Ovary (tissue), 9 donors: ENCODE data around the gene DUT. TPM values are rescaled to one million over a fixed set of nuclear protein-coding genes. Genes with fewer than 3 reads are reported as not detected.

Experiments
- DNase-seq, 5 donors: peaks; one replicate each; pipeline ENCODE4 v3.0.0-alpha.2; 2019 to 2020
- H3K27ac ChIP-seq, 2 donors: fragments of 200-600 bp; one replicate each; pipeline versions ENCODE4 v1.5.1 to v1.8.0; 2019 to 2022
- H3K27me3 ChIP-seq: fragments of 200-600 bp; one replicate; pipeline ENCODE4 v1.8.0; 2022
- H3K36me3 ChIP-seq: fragments of 200-600 bp; sonication (generic); one replicate; pipeline ENCODE4 v1.5.1; 2019
- H3K4me1 ChIP-seq: one replicate; pipeline ENCODE4 v1.8.1; 2013; ENCODE audit warnings: mild to moderate bottlenecking, moderate library complexity; ENCODE audit not compliant: insufficient read depth
- H3K4me3 ChIP-seq: fragments of 200-600 bp; sonication (generic); one replicate; pipeline ENCODE4 v1.5.1; 2017
- H3K9me3 ChIP-seq, 2 donors: fragments of 200-600 bp in 1 of 2; sonication (generic) in 1 of 2; one replicate each; pipeline versions ENCODE4 v1.5.1 to v1.8.1; 2013 to 2019; ENCODE audit warnings: mild to moderate bottlenecking in 1 of 2, moderate library complexity in 1 of 2
- EP300 ChIP-seq: sonication (generic); formaldehyde crosslinking; IDR thresholded peaks from one replicate; pipeline ENCODE4 v1.6.1; 2017; ENCODE audit warnings: antibody characterized with exemption
- POLR2A ChIP-seq: fragments of 450-650 bp; IDR thresholded peaks from one replicate; pipeline ENCODE4 v1.6.1; 2017; ENCODE audit warnings: antibody characterized with exemption, mild to moderate bottlenecking, moderate library complexity
- WGBS, 3 donors: extraction: QIAGEN DNeasy Blood & Tissue Kit in 1 of 3; methylation state at CpG; one replicate each; pipeline versions ENCODE4 v1.1.5 to v1.1.7; 2013 to 2017; 5-methylcytosine and 5-hydroxymethylcytosine counted together
- intact Hi-C, 4 donors: fragments of 100-400 bp; cut with DNase I; formaldehyde crosslinking; loops; one replicate each; pipeline versions ENCODE4 v1.11.0 to v1.15.1; 2022 to 2023
- polyA plus RNA-seq, 2 donors: library from polyadenylated mRNA; stranded (reverse); fragments of 200-250 nt in 1 of 2; fragments of 350-450 nt in 1 of 2; fragmentation: Illumina TruSeq in 1 of 2; extraction: RNeasy Lipid Tissue Mini Kit (QIAGEN cat#74804) in 1 of 2; gene quantifications; one replicate each; pipeline ENCODE4 v1.2.3, GENCODE V29; 2013 to 2014
- total RNA-seq, 7 donors: library from RNA; depleted of rRNA in 2 of 7; stranded (reverse); fragments of >200 nt in 2 of 7; fragmentation: NEBNext Ultra II Directional in 3 of 7; extraction: Animal tissue kit (Norgen Biotek cat#: 25700) in 3 of 7; gene quantifications; one replicate each; pipeline versions ENCODE4 v1.1.0 to v1.2.4, GENCODE V29; 2016 to 2023
- TF ChIP-seq, protein P1 (sequence below), 3 donors: fragments of 450-650 bp in 2 of 3; fragments of 200-600 bp in 1 of 3; IDR thresholded peaks; one replicate each; pipeline versions ENCODE4 v1.5.1 to v1.8.0; 2016 to 2022; ENCODE audit warnings: antibody characterized with exemption in 3 of 3, mild to moderate bottlenecking in 1 of 3
- donor health status: DM: no; HTN: no; CAD: no; lungs with moderate emphysema.
- donor health status: DM: no; HTN: no; CAD: no.
- donor health status: Bipolar disorder and iron deficiency.
- donor health status: DM: yes; HTN: yes; CAD: no.
- donor health status: DM: no; HTN: no; CAD: no.
- donor health status: DM: yes; HTN: yes; CAD: no.

The DUT gene
- total and polyA plus RNA-seq, 9 donors, result 63.1 to 131 (median 84.1) TPM

DNA sequence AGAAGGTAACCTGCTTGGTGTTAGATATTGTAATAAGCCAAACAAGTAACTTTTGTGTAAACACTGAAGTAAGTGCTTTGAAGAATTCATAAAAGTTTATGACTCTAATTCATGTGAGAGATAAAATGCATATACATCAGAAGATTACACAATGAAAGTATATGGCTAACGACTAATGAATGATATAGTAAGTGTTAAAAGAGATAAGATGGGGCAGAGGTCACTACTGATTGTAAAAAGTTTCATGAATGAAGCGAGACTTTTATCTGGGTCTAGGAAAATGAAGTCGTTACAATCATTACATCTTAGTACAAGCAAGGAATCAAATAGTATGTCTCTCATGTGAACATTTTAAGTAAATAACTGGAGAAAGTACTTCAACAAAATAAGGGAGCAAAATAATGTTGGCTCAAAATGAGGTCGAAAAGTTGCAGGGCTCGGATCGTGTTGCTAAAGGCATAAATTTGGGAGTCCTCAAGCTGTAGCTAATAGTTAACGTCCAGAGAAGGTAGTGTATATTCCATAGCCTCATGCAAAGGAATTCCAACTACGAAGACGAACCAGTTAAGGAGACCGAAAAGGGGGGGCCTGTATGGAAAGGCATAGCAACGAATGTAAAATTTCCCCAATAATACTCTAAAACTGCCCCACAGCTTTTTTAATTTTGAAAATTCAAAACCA, 984 bp upstream of the DUT start:
- Histone ChIP-seq H3K4me3 (peak overlapping the region; percentile 80), H3K9me3 (no peaks in the 10 kb centered on the region), H3K4me1 (peaks cover 4% of the 10 kb centered on the region), H3K27me3 (no peaks in the 10 kb centered on the region), H3K27ac (peak overlapping the region; percentile 94 to 96), H3K36me3 (no peaks in the 10 kb centered on the region)
- intact Hi-C loops, result no loop called here
- TF ChIP-seq, protein P1, sequence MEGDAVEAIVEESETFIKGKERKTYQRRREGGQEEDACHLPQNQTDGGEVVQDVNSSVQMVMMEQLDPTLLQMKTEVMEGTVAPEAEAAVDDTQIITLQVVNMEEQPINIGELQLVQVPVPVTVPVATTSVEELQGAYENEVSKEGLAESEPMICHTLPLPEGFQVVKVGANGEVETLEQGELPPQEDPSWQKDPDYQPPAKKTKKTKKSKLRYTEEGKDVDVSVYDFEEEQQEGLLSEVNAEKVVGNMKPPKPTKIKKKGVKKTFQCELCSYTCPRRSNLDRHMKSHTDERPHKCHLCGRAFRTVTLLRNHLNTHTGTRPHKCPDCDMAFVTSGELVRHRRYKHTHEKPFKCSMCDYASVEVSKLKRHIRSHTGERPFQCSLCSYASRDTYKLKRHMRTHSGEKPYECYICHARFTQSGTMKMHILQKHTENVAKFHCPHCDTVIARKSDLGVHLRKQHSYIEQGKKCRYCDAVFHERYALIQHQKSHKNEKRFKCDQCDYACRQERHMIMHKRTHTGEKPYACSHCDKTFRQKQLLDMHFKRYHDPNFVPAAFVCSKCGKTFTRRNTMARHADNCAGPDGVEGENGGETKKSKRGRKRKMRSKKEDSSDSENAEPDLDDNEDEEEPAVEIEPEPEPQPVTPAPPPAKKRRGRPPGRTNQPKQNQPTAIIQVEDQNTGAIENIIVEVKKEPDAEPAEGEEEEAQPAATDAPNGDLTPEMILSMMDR (IDR thresholded peaks at IDR 0.05), result no peak
- TF ChIP-seq EP300 (no peak), POLR2A (no peak)
- DNase-seq, result no peak
- 8 to 11% (median 9%) methylated on average over 11 of the region's 11 CpGs for WGBS, 3 donors

DNA sequence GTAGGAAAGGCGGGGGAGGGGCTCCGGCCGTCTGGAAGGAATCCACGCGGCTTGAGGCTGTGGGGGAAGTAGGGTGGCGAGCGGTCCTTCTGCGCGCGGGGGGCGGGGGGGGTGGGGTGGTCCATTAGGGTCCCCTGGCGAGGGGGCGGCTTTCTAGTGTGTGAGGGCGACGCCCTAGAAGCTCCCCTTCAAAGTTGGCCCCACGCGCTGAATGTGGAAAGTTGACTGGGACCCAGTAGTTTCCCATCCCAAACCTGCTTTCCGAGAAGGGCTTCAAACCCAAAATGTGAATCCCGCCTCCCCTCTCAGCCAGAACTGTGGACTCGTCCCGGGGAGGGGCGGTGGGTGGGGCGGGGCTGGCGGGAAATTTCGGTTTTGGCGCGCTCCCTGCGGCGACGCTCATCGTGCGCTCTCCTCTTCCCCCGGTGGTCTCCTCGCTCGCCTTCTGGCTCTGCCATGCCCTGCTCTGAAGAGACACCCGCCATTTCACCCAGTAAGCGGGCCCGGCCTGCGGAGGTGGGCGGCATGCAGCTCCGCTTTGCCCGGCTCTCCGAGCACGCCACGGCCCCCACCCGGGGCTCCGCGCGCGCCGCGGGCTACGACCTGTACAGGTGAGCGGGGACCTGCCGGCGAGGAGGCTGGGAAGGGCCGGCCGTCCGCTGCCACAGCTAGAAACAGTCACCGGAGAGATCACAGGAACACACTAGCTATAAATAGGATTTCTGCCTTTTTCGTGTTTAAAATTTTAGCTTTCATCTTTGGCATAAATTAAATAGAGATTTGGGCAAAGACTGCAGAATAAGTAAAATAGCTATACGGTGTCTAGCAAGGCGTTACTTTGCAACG, 790 bp downstream of the DUT start:
- DNase-seq, result peak in 4 of 5 donors; percentile 84 to 89 (median 84)
- Histone ChIP-seq H3K4me3 (peak overlapping the region; percentile 80), H3K4me1 (peaks cover 4% of the 10 kb centered on the region), H3K27me3 (no peaks in the 10 kb centered on the region), H3K36me3 (no peaks in the 10 kb centered on the region), H3K9me3 (no peaks in the 10 kb centered on the region), H3K27ac (peak overlapping the region; percentile 94 to 96)
- WGBS, 3 donors, result 1% methylated on average over 58 to 64 of the region's 64 CpGs
- no peak for TF ChIP-seq EP300
- TF ChIP-seq POLR2A, result no peak
- TF ChIP-seq, protein P1 (IDR thresholded peaks at IDR 0.05), result no peak
- intact Hi-C loops, result no loop called here

DNA sequence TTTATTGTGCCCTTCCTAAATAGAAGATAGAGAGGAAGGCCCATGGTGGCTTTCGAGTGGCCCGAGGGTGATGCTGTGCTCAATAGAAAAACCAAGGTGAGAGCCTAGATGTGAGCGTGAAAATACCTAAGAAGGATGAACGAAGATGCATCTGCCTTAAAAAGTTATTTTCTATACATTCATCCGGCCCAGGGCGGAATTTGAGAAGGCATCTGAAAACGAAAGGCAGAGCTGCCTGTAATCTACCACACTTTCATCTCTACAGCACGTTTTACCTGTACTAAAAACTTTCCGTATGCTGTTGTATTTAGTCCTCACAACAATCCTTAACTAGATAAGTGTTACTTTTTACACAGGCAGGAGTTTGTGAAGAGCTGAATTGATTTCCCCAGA, 1.4 kb downstream of the DUT start:
- Histone ChIP-seq H3K27me3 (no peaks in the 10 kb centered on the region), H3K9me3 (no peaks in the 10 kb centered on the region), H3K27ac (no peak overlapping the region), H3K4me1 (peaks cover 4% of the 10 kb centered on the region), H3K4me3 (no peak overlapping the region), H3K36me3 (no peaks in the 10 kb centered on the region)
- WGBS, 3 donors, result 37 to 44% (median 40%) methylated on average over 9 of the region's 9 CpGs
- TF ChIP-seq POLR2A (no peak), EP300 (no peak)
- TF ChIP-seq, protein P1 (IDR thresholded peaks at IDR 0.05), result no peak
- intact Hi-C loops, result no loop called here
- no peak for DNase-seq

DNA sequence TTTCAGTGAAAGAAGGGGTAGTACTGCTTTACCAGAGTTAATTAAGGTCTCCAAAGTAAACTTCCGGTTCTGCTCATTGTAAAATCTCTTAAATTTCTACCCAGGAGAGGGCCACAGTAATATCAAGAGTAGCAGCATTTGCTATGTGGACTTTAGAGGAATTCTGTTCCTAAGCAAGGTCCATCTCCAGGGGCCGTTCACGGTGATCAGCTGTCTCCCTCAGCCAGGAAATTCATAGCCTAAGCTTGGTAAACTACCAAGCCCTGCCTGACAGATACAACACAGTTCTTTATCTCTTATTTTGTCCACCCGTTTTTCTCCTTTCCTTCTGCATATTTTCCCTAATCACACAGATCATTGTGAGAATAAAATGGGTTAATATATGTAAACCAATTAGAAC, 2.3 kb downstream of the DUT start:
- peaks cover 4% of the 10 kb centered on the region for H3K4me1 ChIP-seq
- no peak for TF ChIP-seq EP300
- TF ChIP-seq POLR2A, result no peak
- TF ChIP-seq, protein P1 (IDR thresholded peaks at IDR 0.05), result no peak
- intact Hi-C loops, result no loop called here
- DNase-seq, result no peak
- WGBS, 3 donors, result 32 to 40% (median 33%) methylated on average over 4 of the region's 4 CpGs
- no peak overlapping the region for H3K27ac ChIP-seq
- H3K27me3 ChIP-seq, result no peaks in the 10 kb centered on the region
- H3K36me3 ChIP-seq, result no peaks in the 10 kb centered on the region
- no peaks in the 10 kb centered on the region for H3K9me3 ChIP-seq
- no peak overlapping the region for H3K4me3 ChIP-seq
